Measurements from ENCODE around the gene ZC3H18.

ZC3H18 gene

GRCh38 chr16:88556294-88556988 lies 13.8 kb upstream of the ZC3H18 start:
- POLR2A ChIA-PET, result interaction anchor here (0.7 kb wide), 1 partner anchor 86 kb away, joined by 3 read pairs; no protein-coding TSS in a partner anchor
- DNase-seq (ENCODE audit: extremely low spot score), result no peak
- TF ChIP-seq HDGF (IDR thresholded peaks at IDR 0.05; ENCODE audit: borderline replicate concordance), result no peak
- no peak for TF ChIP-seq L3MBTL2 (conservative IDR thresholded peaks at IDR 0.05)
- no peak for TF ChIP-seq FOXA1 (IDR thresholded peaks at IDR 0.05)
- no peak for TF ChIP-seq ZNF384 (IDR thresholded peaks at IDR 0.05)
- no peak for TF ChIP-seq SP1 (IDR thresholded peaks at IDR 0.05)
- no peak for TF ChIP-seq BHLHE40 (IDR thresholded peaks at IDR 0.05; ENCODE audit: borderline replicate concordance)
- no peak for TF ChIP-seq SUZ12 (IDR thresholded peaks at IDR 0.05)
- TF ChIP-seq ARNT (IDR thresholded peaks at IDR 0.05), result no peak
- TF ChIP-seq PKNOX1 (IDR thresholded peaks at IDR 0.05), result no peak
- CTCF ChIA-PET, result interaction anchor here (0.6 kb wide), 1 partner anchor 71 kb away, joined by 3 read pairs; no protein-coding TSS in a partner anchor

GRCh38 chr16:88558457-88559442 lies 11.5 kb upstream of the ZC3H18 start:
- CTCF ChIA-PET, result interaction anchor here (0.6 to 1.3 kb wide), 5 partner anchors 9 to 122 kb away, joined by 3 to 7 read pairs (median 4); no protein-coding TSS in a partner anchor
- POLR2A ChIA-PET, result interaction anchor here (1.1 to 1.6 kb wide), 2 partner anchors 11 to 12 kb away, joined by 4 to 5 read pairs; partner anchors contain the start of gene ZC3H18
- peak; percentile 70 for DNase-seq (ENCODE audit: extremely low spot score)
- peak; percentile 65; the same call in 1 of the 2 replicates for TF ChIP-seq ZNF384 (IDR thresholded peaks at IDR 0.05)
- no peak for TF ChIP-seq BHLHE40 (IDR thresholded peaks at IDR 0.05; ENCODE audit: borderline replicate concordance)

- TF ChIP-seq SP1 (IDR thresholded peaks at IDR 0.05) (no peak), ARNT (IDR thresholded peaks at IDR 0.05) (no peak)
- DNase-seq (ENCODE audit: extremely low spot score), result no peak
- ChIA-PET CTCF (interaction anchor here (0.8 kb wide), 3 partner anchors 9 to 53 kb away, joined by 3 to 4 read pairs (median 3); partner anchors contain the start of gene ZC3H18), POLR2A (interaction anchor here (1.3 kb wide), 1 partner anchor 9 kb away, joined by 11 read pairs; the partner anchor contains the start of gene ZC3H18)
These were observed 9.3 kb upstream of the ZC3H18 start for GRCh38 chr16:88560714-88561484.

DNA sequence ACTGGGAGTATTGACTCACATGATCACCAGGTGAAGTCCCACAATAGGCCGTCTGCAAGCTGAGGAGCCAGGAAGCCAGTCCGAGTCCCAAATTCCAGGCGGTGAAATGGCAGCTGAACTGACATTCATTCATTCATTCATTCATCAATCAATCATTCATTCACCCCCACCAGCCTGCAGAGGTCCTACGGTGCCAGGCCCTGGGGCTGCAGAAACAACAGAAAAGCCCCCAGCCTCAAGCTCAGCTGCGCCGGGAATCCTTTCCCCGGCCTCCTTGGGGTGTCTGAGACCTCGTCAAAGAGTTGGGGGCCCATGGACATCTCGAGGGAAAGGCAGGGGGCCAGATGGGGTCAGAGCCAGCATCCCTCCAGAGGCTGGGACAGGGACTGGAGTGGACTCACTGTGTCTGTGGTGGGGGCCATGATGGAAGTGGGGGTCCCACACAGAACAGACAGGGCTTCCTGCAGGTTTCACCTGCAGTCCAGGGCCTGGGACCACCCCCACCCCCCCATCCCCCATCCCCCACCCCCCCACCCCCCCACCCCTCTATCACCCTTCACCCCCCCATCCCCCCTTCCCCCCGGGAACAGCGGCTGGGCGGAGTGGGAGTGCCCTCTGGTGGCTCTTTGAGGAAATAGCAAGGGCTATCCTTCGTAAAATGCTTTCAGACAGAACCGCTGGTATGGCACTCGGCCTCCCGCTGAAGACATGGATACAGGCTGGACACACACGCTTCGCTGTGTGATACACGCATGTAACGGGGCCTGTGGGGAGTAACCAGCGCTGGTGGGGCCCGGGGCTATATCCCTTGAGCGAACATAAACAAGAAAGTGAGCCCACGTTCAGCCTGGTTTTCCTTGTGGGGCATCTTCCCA lies 8.5 kb upstream of the ZC3H18 start:
- TF ChIP-seq CTBP1 (IDR thresholded peaks at IDR 0.05; ENCODE audit: borderline replicate concordance), result no peak
- no peak for TF ChIP-seq FOXA1 (IDR thresholded peaks at IDR 0.05)
- TF ChIP-seq NFRKB (IDR thresholded peaks at IDR 0.05), result no peak
- no peak for TF ChIP-seq ELF4 (IDR thresholded peaks at IDR 0.05)
- TF ChIP-seq LEF1 (IDR thresholded peaks at IDR 0.05; ENCODE audit: borderline replicate concordance), result no peak
- TF ChIP-seq ARNT (IDR thresholded peaks at IDR 0.05), result no peak
- TF ChIP-seq PKNOX1 (IDR thresholded peaks at IDR 0.05), result no peak
- TF ChIP-seq FOXK2 (IDR thresholded peaks at IDR 0.05), result no peak
- TF ChIP-seq SUZ12 (IDR thresholded peaks at IDR 0.05), result no peak
- no peak for TF ChIP-seq HDGF (IDR thresholded peaks at IDR 0.05; ENCODE audit: borderline replicate concordance)
- TF ChIP-seq TARDBP (IDR thresholded peaks at IDR 0.05), result no peak
- no peak for TF ChIP-seq L3MBTL2 (conservative IDR thresholded peaks at IDR 0.05)
- TF ChIP-seq FOXM1 (IDR thresholded peaks at IDR 0.05; ENCODE audit: borderline replicate concordance), result no peak
- no peak for TF ChIP-seq SP1 (IDR thresholded peaks at IDR 0.05)
- no peak for TF ChIP-seq BHLHE40 (IDR thresholded peaks at IDR 0.05; ENCODE audit: borderline replicate concordance)
- no peak for TF ChIP-seq ZNF384 (IDR thresholded peaks at IDR 0.05)
- POLR2A ChIA-PET, result interaction anchor here (1.0 to 1.3 kb wide), 2 partner anchors 9 kb away, joined by 3 to 11 read pairs; partner anchors contain the start of gene ZC3H18
- peak; percentile 68 for DNase-seq (ENCODE audit: extremely low spot score)

DNA sequence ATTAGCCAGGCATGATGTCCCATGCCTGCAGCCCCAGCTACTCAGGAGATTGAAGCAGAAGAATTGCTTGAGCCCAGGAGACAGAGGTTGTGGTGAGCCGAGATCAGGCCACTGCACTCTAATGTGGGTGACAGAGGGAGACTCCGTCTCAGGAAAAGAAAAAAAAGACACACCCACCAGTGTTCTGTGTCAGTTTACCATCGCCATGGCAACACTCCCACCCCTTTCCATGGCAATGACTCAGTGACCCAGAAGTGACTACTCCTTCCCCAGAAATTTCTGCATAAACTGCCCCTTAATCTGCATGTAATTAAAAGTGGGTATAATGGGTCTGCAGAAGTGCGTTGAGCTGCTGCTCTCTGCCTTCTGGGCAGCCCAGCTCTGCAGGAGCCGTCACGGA lies 4.0 kb upstream of the ZC3H18 start:
- ChIA-PET CTCF (no interaction called here), POLR2A (no interaction called here)
- DNase-seq (ENCODE audit: extremely low spot score), result no peak
- no peak for TF ChIP-seq SP1 (IDR thresholded peaks at IDR 0.05)
- TF ChIP-seq NFRKB (IDR thresholded peaks at IDR 0.05), result no peak
- TF ChIP-seq FOXK2 (IDR thresholded peaks at IDR 0.05), result no peak
- no peak for TF ChIP-seq CTBP1 (IDR thresholded peaks at IDR 0.05; ENCODE audit: borderline replicate concordance)
- TF ChIP-seq FOXA1 (IDR thresholded peaks at IDR 0.05), result no peak
- TF ChIP-seq LEF1 (IDR thresholded peaks at IDR 0.05; ENCODE audit: borderline replicate concordance), result no peak
- no peak for TF ChIP-seq PKNOX1 (IDR thresholded peaks at IDR 0.05)
- TF ChIP-seq FOXM1 (IDR thresholded peaks at IDR 0.05; ENCODE audit: borderline replicate concordance), result no peak
- no peak for TF ChIP-seq HDGF (IDR thresholded peaks at IDR 0.05; ENCODE audit: borderline replicate concordance)
- TF ChIP-seq TARDBP (IDR thresholded peaks at IDR 0.05), result no peak
- TF ChIP-seq ZNF384 (IDR thresholded peaks at IDR 0.05), result no peak
- no peak for TF ChIP-seq ELF4 (IDR thresholded peaks at IDR 0.05)
- TF ChIP-seq L3MBTL2 (conservative IDR thresholded peaks at IDR 0.05), result no peak

More for the DNA sequence above, 8.5 kb upstream of the ZC3H18 start:
- CTCF ChIA-PET, result interaction anchor here (0.8 kb wide), 2 partner anchors 23 to 53 kb away, joined by 3 to 4 read pairs; no protein-coding TSS in a partner anchor

Measured in HEK293T (cell line).